GM12878 (cell line): Measurements from ENCODE around the gene ZFYVE21. TPM values are rescaled to one million over a fixed set of nuclear protein-coding genes. Genes with fewer than 3 reads are reported as not detected.

Experiments used
- ATAC-seq: fragments of 200-7000 bp; cut with Tn5 transposase; 3 replicates; pipeline ENCODE4 v1.9.1; 2020; ENCODE audit warnings: mild to moderate bottlenecking, moderate library complexity
- BruUV-seq: library from RNA; stranded (reverse); fragments of 400-500 nt; replicated peaks from 2 replicates; lab custom pipeline; 2021; lab: Mats Ljungman, UMichigan
- CTCF ChIA-PET: fragments of 300-600 bp; sonication (Branson Sonifier 250); formaldehyde crosslinking; extraction: SDS; loops from one replicate; lab custom pipeline; 2021; ENCODE audit warnings: inconsistent platforms; lab: Yijun Ruan, JAX
- POLR2A ChIA-PET: fragments of 350-600 bp; formaldehyde crosslinking; extraction: SDS; loops from one replicate; lab custom pipeline; 2021; ENCODE audit warnings: inconsistent platforms; lab: Charles Lee
- RAD21 ChIA-PET: fragments of 300-600 bp; sonication (Branson Sonifier 250); formaldehyde crosslinking; loops from one replicate; lab custom pipeline; 2023; ENCODE audit warnings: antibody characterized with exemption; ENCODE audit not compliant: unreplicated experiment; lab: Charles Lee
- SMC1A ChIA-PET: fragments of 300-600 bp; sonication (Branson Sonifier 250); formaldehyde crosslinking; loops from one replicate; lab custom pipeline; 2023; ENCODE audit not compliant: unreplicated experiment, uncharacterized antibody; lab: Charles Lee
- DNase-seq: peaks from one replicate; pipeline ENCODE4 v3.0.0-alpha.2; 2011; ENCODE audit warnings: low read depth, low spot score
- FAIRE-seq: peaks from 3 replicates; lab custom pipeline; 2011; peaks lifted over from hg19 to GRCh38; lab: Jason Lieb, UNC
- H2AFZ ChIP-seq: 2 replicates; pipeline ENCODE4 v1.6.0; 2011; ENCODE audit warnings: low read depth, low read length, control low read depth; ENCODE audit not compliant: control insufficient read depth
- H3K27ac ChIP-seq: 2 replicates; pipeline ENCODE4 v1.5.1; 2011; ENCODE audit warnings: control low read depth; ENCODE audit not compliant: control insufficient read depth, insufficient read depth
- H3K27me3 ChIP-seq, 2 experiments: replicated peaks in 1 of 2; 2 replicates each; pipeline versions ENCODE4 v1.6.0 to v1.6.1; 2011; ENCODE audit warnings: low read length in 1 of 2; ENCODE audit not compliant: control insufficient read depth in 2 of 2, insufficient read depth in 2 of 2
- H3K36me3 ChIP-seq, 2 experiments: 2 replicates each; pipeline ENCODE4 v1.5.1; 2011; ENCODE audit warnings: low read length in 1 of 2; ENCODE audit not compliant: control insufficient read depth in 2 of 2, insufficient read depth in 2 of 2
- H3K4me1 ChIP-seq: 2 replicates; pipeline ENCODE4 v1.6.1; 2011; ENCODE audit warnings: mild to moderate bottlenecking, low read length, moderate library complexity, mixed read lengths; ENCODE audit not compliant: control insufficient read depth, insufficient read depth
- H3K4me2 ChIP-seq: 2 replicates; pipeline ENCODE4 v1.6.0; 2011; ENCODE audit warnings: control low read depth; ENCODE audit not compliant: control insufficient read depth, insufficient read depth
- H3K4me3 ChIP-seq: fragments of 200-600 bp; sonication (generic); 2 replicates; pipeline ENCODE4 v1.5.1; 2016
- H3K79me2 ChIP-seq: 2 replicates; pipeline ENCODE4 v1.6.0; 2011; ENCODE audit warnings: low read length; ENCODE audit not compliant: control insufficient read depth, insufficient read depth
- H3K9ac ChIP-seq: 2 replicates; pipeline ENCODE4 v1.8.0; 2011; ENCODE audit warnings: low read length, control low read depth, mixed read lengths; ENCODE audit not compliant: control insufficient read depth, insufficient read depth
- H3K9me3 ChIP-seq: replicated peaks from 3 replicates; pipeline ENCODE4 v1.5.1; 2011; ENCODE audit warnings: mild to moderate bottlenecking, low read length; ENCODE audit not compliant: control insufficient read depth, insufficient read depth
- H4K20me1 ChIP-seq: 2 replicates; pipeline ENCODE4 v1.6.0; 2011; ENCODE audit not compliant: control insufficient read depth, insufficient read depth
- ATF3 ChIP-seq: IDR thresholded peaks from 2 replicates; pipeline ENCODE4 v1.6.1; 2011; ENCODE audit warnings: low read depth, mild to moderate bottlenecking, low read length, moderate library complexity, borderline replicate concordance; ENCODE audit errors: extremely low read depth
- HSF1 ChIP-seq: fragments of 150-350 bp; IDR thresholded peaks from 2 replicates; pipeline ENCODE4 v1.6.1; 2014; ENCODE audit warnings: mild to moderate bottlenecking, low read depth, low read length
- IRF5 ChIP-seq: fragments of 450-650 bp; IDR thresholded peaks from 2 replicates; pipeline ENCODE4 v1.6.1; 2017; ENCODE audit warnings: borderline replicate concordance
- NBN ChIP-seq: fragments of 450-650 bp; IDR thresholded peaks from 2 replicates; pipeline ENCODE4 v1.6.1; 2016
- PBX3 ChIP-seq: IDR thresholded peaks from 2 replicates; pipeline ENCODE4 v1.6.1; 2011; ENCODE audit warnings: mild to moderate bottlenecking, low read depth, low read length, moderate library complexity; ENCODE audit not compliant: insufficient replicate concordance
- USF1 ChIP-seq: IDR thresholded peaks from 2 replicates; pipeline ENCODE4 v1.6.1; 2011; ENCODE audit warnings: borderline replicate concordance, low read depth, mild to moderate bottlenecking, moderate library complexity, mixed read lengths, low read length; ENCODE audit not compliant: insufficient read depth; ENCODE audit errors: extremely low read length
- ZBTB4 ChIP-seq: fragments of 450-650 bp; formaldehyde crosslinking; IDR thresholded peaks from 2 replicates; pipeline ENCODE4 v1.4.0; 2022; ENCODE audit warnings: mild to moderate bottlenecking, moderate library complexity
- ZNF217 ChIP-seq: fragments of 450-650 bp; IDR thresholded peaks from 2 replicates; pipeline ENCODE4 v1.6.1; 2017; ENCODE audit warnings: antibody characterized with exemption, mild to moderate bottlenecking
- ZNF592 ChIP-seq: fragments of 450-650 bp; IDR thresholded peaks from 2 replicates; pipeline ENCODE4 v1.6.1; 2017; ENCODE audit warnings: mild to moderate bottlenecking, moderate library complexity
- ZNF622 ChIP-seq: fragments of 450-650 bp; IDR thresholded peaks from 2 replicates; pipeline ENCODE4 v1.6.1; 2017; ENCODE audit warnings: mild to moderate bottlenecking, inconsistent platforms
- WGBS: methylation state at CpG from one replicate; pipeline ENCODE4 v1.1.6; 2016; ENCODE audit warnings: low lambda C conversion rate; ENCODE audit not compliant: insufficient replicate concordance, insufficient coverage; ENCODE audit errors: missing lambda C conversion rate; 5-methylcytosine and 5-hydroxymethylcytosine counted together
- in situ Hi-C: fragments of 300-500 bp; cut with MboI; formaldehyde crosslinking; loops from 9 replicates; pipeline ENCODE4 v1.14.3; 2018; ENCODE audit warnings: mixed read lengths
- intact Hi-C: fragments of 100-400 bp; cut with micrococcal nuclease; formaldehyde crosslinking; loops from one replicate; pipeline ENCODE4 v1.14.2; 2022; ENCODE audit not compliant: unreplicated experiment
- polyA plus RNA-seq, 11 experiments: library from polyadenylated mRNA; depleted of rRNA in 4 of 11; unstranded in 6 of 11; stranded (reverse) in 5 of 11; fragments of >200 nt; fragmentation: Nextera tagmentation in 4 of 11; fragmentation: Illumina TruSeq in 1 of 11; extraction: Ambion mirVana in 4 of 11; extraction: Trizol in 1 of 11; gene quantifications; 1 replicate in 1 of 11; 2 replicates in 10 of 11; pipeline versions ENCODE4 v1.2.1 to v1.2.3, GENCODE V29; 2011 to 2016; ENCODE audit warnings: inconsistent platforms in 2 of 11, missing spikeins in 2 of 11, low read depth in 1 of 11
- total RNA-seq, 4 experiments: library from RNA; depleted of rRNA in 3 of 4; stranded (reverse); fragments of >200 nt in 3 of 4; fragmentation: Illumina TruSeq in 1 of 4; extraction: Trizol in 1 of 4; gene quantifications; 2 replicates each; pipeline versions ENCODE4 v1.2.1 to v1.2.3, GENCODE V29; 2013 to 2021

Gene ZFYVE21
- total and polyA plus RNA-seq, 10 of the 15 experiments (the other 5 are each of a cell fraction or from before 2014, with no cell fraction given), result 0.79 to 21.7 (median 13.8) TPM

- Histone ChIP-seq H3K4me2 (no peak overlapping the region), H3K9me3 (no peaks in the 10 kb centered on the region), H4K20me1 (no peaks in the 10 kb centered on the region), H3K9ac (no peak overlapping the region), H3K27ac (no peak overlapping the region), H3K4me1 (no peaks in the 10 kb centered on the region), H3K27me3 (no peaks in the 10 kb centered on the region), H3K4me3 (no peak overlapping the region), H2AFZ (no peak overlapping the region), H3K79me2 (no peaks in the 10 kb centered on the region), H3K36me3 (no peaks in the 10 kb centered on the region)
- intact Hi-C loops (no loop called here), in situ Hi-C loops (no loop called here)
- WGBS, result 99% methylated on average over 7 of the region's 7 CpGs
- ATAC-seq, result no peak
- no TSS peak for BruUV-seq
- FAIRE-seq, result no peak
- RAD21 ChIA-PET, result no interaction called here
- SMC1A ChIA-PET, result no interaction called here
- DNase-seq, result no peak
- CTCF ChIA-PET, result interaction anchor here (0.8 to 2.1 kb wide), 3 partner anchors 10 to 11 kb away, joined by 3 to 4 read pairs (median 3); no protein-coding TSS in a partner anchor
- POLR2A ChIA-PET, result no interaction called here
- TF ChIP-seq NBN, result no peak
- no peak for TF ChIP-seq ZNF622
- TF ChIP-seq ATF3, result no peak
- no peak for TF ChIP-seq PBX3
- no peak for TF ChIP-seq ZBTB4 (CRISPR knock-in tag)
- no peak for TF ChIP-seq HSF1
- TF ChIP-seq ZNF592, result no peak
- no peak for TF ChIP-seq USF1
- no peak for TF ChIP-seq ZNF217
- TF ChIP-seq IRF5, result no peak
Measured at GRCh38 chr14:103775506-103775905, 59.9 kb downstream of the ZFYVE21 start.
